Duodenal mucosa (tissue), 2 donors: ENCODE results near the gene ABCG2.

Experiments used
- H3K27ac ChIP-seq: one replicate; pipeline ENCODE4 v1.7.0; 2013; ENCODE audit warnings: low read depth, low read length
- H3K27me3 ChIP-seq, 2 donors: one replicate each; pipeline ENCODE4 v1.7.0; 2013; ENCODE audit warnings: low read length in 2 of 2, control low read depth in 1 of 2; ENCODE audit not compliant: insufficient read depth in 2 of 2, control insufficient read depth in 1 of 2
- H3K36me3 ChIP-seq, 2 donors: one replicate each; pipeline ENCODE4 v1.7.0; 2013; ENCODE audit warnings: low read length in 2 of 2, control low read depth in 1 of 2; ENCODE audit not compliant: insufficient read depth in 2 of 2, control insufficient read depth in 1 of 2
- H3K4me1 ChIP-seq, 2 donors: one replicate each; pipeline ENCODE4 v1.7.0; 2013; ENCODE audit warnings: low read length in 2 of 2, control low read depth in 1 of 2; ENCODE audit not compliant: insufficient read depth in 2 of 2, control insufficient read depth in 1 of 2
- H3K4me3 ChIP-seq, 2 donors: one replicate each; pipeline ENCODE4 v1.7.0; 2013; ENCODE audit warnings: low read length in 2 of 2, low read depth in 1 of 2
- H3K9ac ChIP-seq, 2 donors: one replicate each; pipeline ENCODE4 v1.7.0; 2013; ENCODE audit warnings: low read length in 2 of 2, low read depth in 1 of 2
- H3K9me3 ChIP-seq, 2 donors: one replicate each; pipeline ENCODE4 v1.7.0; 2013; ENCODE audit warnings: low read length in 2 of 2, control low read depth in 1 of 2; ENCODE audit not compliant: control insufficient read depth in 1 of 2

Gene ABCG2

GRCh38 chr4:88106205-88106604 is 52.2 kb downstream of the ABCG2 start:
- H3K9me3 ChIP-seq: no peaks in the 10 kb centered on the region
- H3K27ac ChIP-seq: no peak overlapping the region
- H3K4me3 ChIP-seq: no peak overlapping the region
- H3K4me1 ChIP-seq: peaks cover 35 to 36% of the 10 kb centered on the region in 2 donors
- no peak overlapping the region for H3K9ac ChIP-seq
- no peaks in the 10 kb centered on the region for H3K36me3 ChIP-seq
- no peaks in the 10 kb centered on the region for H3K27me3 ChIP-seq

DNA sequence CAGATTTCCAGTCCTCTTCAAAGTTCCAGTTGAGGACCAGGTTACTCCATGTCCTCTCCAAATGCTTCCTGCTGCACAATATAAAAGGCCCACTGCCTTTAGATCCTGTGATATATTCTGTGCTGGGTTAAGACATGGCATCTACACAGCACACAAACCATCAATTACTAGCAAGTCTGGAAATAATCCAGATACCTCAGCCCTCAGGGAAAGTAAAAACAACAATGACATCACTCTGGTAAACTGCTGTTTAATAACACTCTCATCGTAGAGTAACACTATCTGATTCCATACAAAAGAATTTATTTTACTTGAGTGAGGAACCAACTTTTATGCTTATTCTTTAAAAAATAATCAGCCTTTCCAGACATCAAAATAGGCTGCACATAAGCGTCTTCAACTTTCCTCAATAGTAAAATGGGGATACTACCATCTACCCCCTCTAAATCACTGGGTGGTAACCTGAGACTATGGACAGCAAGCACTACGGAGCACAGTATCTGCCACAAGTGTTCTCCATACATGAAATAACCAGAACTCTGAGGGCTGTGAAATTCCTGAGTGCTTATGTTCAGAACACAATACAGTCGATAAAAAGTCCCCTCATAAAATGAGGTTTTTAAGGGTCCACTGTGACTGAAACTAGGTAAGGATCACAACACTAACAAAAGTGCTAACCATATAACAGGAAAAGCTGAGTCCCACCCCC is 53.4 kb downstream of the ABCG2 start:
- no peaks in the 10 kb centered on the region for H3K9me3 ChIP-seq
- no peak overlapping the region for H3K27ac ChIP-seq
- no peaks in the 10 kb centered on the region for H3K36me3 ChIP-seq
- peaks cover 23 to 26% of the 10 kb centered on the region in 2 donors for H3K4me1 ChIP-seq
- H3K27me3 ChIP-seq: no peaks in the 10 kb centered on the region
- H3K4me3 ChIP-seq: no peak overlapping the region
- H3K9ac ChIP-seq: no peak overlapping the region

DNA sequence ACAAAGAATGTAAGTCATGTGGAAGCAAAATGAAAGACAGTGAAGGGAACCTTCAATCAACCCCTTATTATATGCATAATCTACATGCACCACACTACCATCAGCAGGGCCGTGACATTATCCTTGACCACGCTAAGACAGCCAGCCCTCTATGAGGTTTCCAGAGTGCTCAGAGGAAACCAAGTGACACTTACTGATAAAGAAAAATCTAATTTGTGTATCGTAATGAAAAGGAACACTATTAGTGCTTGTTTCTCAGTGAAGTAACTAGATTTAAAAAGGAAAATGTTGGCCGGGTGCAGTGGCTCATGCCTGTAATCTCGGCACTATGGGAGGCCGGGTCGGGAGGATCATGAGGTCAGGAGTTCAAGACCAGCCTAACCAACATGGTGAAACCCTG is 56.4 kb downstream of the ABCG2 start:
- H3K27ac ChIP-seq: no peak overlapping the region
- no peak overlapping the region for H3K4me3 ChIP-seq
- H3K4me1 ChIP-seq: peaks cover 5 to 8% of the 10 kb centered on the region in 2 donors
- no peaks in the 10 kb centered on the region for H3K9me3 ChIP-seq
- H3K9ac ChIP-seq: no peak overlapping the region
- peaks cover 3 to 10% of the 10 kb centered on the region in 2 donors for H3K36me3 ChIP-seq
- no peaks in the 10 kb centered on the region for H3K27me3 ChIP-seq

DNA sequence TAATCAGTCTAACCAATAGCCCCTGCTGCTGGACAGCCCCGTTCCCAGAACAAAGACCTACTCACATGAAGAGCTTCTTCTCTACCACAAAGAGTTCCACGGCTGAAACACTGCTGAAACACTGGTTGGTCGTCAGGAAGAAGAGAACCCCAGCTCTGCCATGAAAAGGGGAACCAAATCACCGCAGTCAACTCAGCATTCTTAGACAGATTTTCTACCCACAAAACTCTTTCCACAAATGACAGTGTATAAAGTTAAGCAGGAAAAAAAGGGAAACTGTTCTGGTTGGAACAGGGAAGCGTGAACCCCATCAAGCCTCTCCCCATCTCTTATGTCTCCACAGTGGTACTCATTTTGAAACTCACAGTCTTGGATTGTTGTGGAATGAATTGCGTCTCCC is 57.3 kb downstream of the ABCG2 start:
- no peaks in the 10 kb centered on the region for H3K27me3 ChIP-seq
- H3K4me1 ChIP-seq: peaks cover 0 to 4% of the 10 kb centered on the region in 2 donors
- no peak overlapping the region for H3K9ac ChIP-seq
- peaks cover 3 to 10% of the 10 kb centered on the region in 2 donors for H3K36me3 ChIP-seq
- no peak overlapping the region for H3K4me3 ChIP-seq
- no peaks in the 10 kb centered on the region for H3K9me3 ChIP-seq
- H3K27ac ChIP-seq: no peak overlapping the region

- Histone ChIP-seq H3K36me3 (peaks cover 3 to 10% of the 10 kb centered on the region in 2 donors), H3K27ac (no peak overlapping the region), H3K4me3 (no peak overlapping the region), H3K27me3 (no peaks in the 10 kb centered on the region), H3K9ac (no peak overlapping the region), H3K4me1 (no peaks in the 10 kb centered on the region), H3K9me3 (no peaks in the 10 kb centered on the region)
These were observed 59.3 kb downstream of the ABCG2 start for GRCh38 chr4:88098993-88099752.

DNA sequence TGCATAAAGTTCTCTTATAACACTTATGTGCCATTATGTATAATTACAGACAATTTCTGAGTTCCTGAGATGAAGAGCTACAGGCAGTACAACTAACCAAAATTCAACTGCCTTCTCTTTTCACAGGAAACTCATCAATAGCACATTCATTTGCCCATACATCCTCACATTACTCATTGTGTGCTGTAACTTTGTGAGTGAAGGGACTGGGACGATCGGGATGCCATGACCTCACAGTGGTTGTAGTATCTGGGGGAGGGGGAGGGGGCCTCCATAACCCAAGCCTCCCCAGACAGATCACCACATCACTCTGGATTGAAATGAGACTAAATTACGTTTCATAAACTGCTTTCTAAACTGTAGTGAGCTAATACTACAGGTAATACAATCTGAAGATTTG is 60.7 kb downstream of the ABCG2 start:
- Histone ChIP-seq H3K4me1 (no peaks in the 10 kb centered on the region), H3K36me3 (peaks cover 3 to 10% of the 10 kb centered on the region in 2 donors), H3K9ac (no peak overlapping the region), H3K27me3 (no peaks in the 10 kb centered on the region), H3K4me3 (no peak overlapping the region), H3K9me3 (no peaks in the 10 kb centered on the region), H3K27ac (no peak overlapping the region)

- Histone ChIP-seq H3K4me1 (no peaks in the 10 kb centered on the region), H3K4me3 (no peak overlapping the region), H3K9me3 (no peaks in the 10 kb centered on the region), H3K27me3 (no peaks in the 10 kb centered on the region), H3K36me3 (peaks cover 3 to 10% of the 10 kb centered on the region in 2 donors), H3K27ac (no peak overlapping the region), H3K9ac (no peak overlapping the region)
These were observed 61.1 kb downstream of the ABCG2 start for GRCh38 chr4:88097301-88097700.

DNA sequence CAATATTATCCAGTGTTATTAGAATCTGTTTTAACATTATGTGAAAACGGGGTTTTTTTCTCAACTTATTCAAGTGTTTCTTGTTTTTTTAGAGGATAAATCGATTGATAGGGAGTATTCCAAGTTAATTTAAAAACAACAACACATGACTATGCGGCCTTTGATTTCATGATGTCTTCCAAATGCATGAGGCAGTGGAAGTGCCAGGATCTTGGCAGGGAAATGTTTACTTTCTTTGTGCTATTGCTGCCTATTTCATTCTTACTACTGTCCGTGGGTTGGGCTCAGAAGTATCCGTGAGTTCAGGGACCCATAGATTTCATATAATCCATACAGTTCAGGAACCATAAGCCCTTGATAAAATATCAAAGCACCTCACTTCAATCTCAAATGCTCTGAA is 64.6 kb downstream of the ABCG2 start:
- Histone ChIP-seq H3K9ac (no peak overlapping the region), H3K27me3 (no peaks in the 10 kb centered on the region), H3K4me1 (no peaks in the 10 kb centered on the region), H3K9me3 (no peaks in the 10 kb centered on the region), H3K4me3 (no peak overlapping the region), H3K36me3 (peaks cover 3 to 5% of the 10 kb centered on the region in 2 donors), H3K27ac (no peak overlapping the region)

- H3K27me3 ChIP-seq: no peaks in the 10 kb centered on the region
- H3K9me3 ChIP-seq: no peaks in the 10 kb centered on the region
- no peak overlapping the region for H3K9ac ChIP-seq
- no peak overlapping the region for H3K27ac ChIP-seq
- no peaks in the 10 kb centered on the region for H3K4me1 ChIP-seq
- peaks cover 0 to 3% of the 10 kb centered on the region in 2 donors for H3K36me3 ChIP-seq
- H3K4me3 ChIP-seq: no peak overlapping the region
These were observed 67.1 kb downstream of the ABCG2 start for GRCh38 chr4:88091378-88091777.

DNA sequence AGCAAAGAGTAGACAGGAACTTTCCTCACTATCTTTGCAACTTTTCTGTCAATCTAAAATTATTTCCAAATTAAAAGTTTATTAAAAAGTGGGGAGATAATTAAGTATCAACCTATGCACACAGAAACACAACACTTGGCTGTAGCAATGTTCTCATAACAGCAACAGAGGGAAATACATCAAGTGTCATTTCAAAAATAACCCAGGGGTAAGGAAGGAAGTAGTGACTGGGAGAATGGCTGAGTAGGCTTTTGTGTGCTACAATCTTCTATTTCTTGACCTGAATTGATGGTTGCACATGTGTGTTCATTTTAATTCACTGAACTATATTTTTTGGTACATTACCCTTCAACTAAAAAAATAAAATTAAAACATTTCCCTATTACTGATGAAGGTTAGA is 67.5 kb downstream of the ABCG2 start:
- Histone ChIP-seq H3K9me3 (no peaks in the 10 kb centered on the region), H3K4me3 (no peak overlapping the region), H3K4me1 (no peaks in the 10 kb centered on the region), H3K27ac (no peak overlapping the region), H3K36me3 (peaks cover 0 to 3% of the 10 kb centered on the region in 2 donors), H3K27me3 (no peaks in the 10 kb centered on the region), H3K9ac (no peak overlapping the region)
